Keratinocyte (primary cell): ENCODE data around the gene STEAP1B. TPM values are rescaled to one million over a fixed set of nuclear protein-coding genes. Genes with fewer than 3 reads are reported as not detected.

Experiments
- DNase-seq: peaks from one replicate; pipeline ENCODE4 v3.0.0-alpha.2; 2011; ENCODE audit warnings: low read depth, missing footprints, low spot score
- FAIRE-seq: peaks from 2 replicates; lab custom pipeline; 2011; peaks lifted over from hg19 to GRCh38; lab: Jason Lieb, UNC
- H2AFZ ChIP-seq: 2 replicates; pipeline ENCODE4 v1.6.0; 2012; ENCODE audit warnings: low read length, control low read depth, inconsistent platforms; ENCODE audit not compliant: control insufficient read depth
- H3K27ac ChIP-seq: 2 replicates; pipeline ENCODE4 v1.5.1; 2011; ENCODE audit warnings: low read length; ENCODE audit not compliant: control insufficient read depth, insufficient read depth
- H3K27me3 ChIP-seq: 3 replicates; pipeline ENCODE4 v1.6.0; 2011; ENCODE audit warnings: low read length; ENCODE audit not compliant: control insufficient read depth, insufficient read depth; ENCODE audit errors: extremely low read depth
- H3K36me3 ChIP-seq, 2 experiments: 2 replicates in 1 of 2; 3 replicates in 1 of 2; pipeline ENCODE4 v1.5.1; 2011; ENCODE audit warnings: low read length in 2 of 2, mild to moderate bottlenecking in 1 of 2; ENCODE audit not compliant: control insufficient read depth in 2 of 2, insufficient read depth in 2 of 2; ENCODE audit errors: extremely low read depth in 1 of 2
- H3K4me1 ChIP-seq: 3 replicates; pipeline ENCODE4 v1.5.1; 2011; ENCODE audit warnings: low read length; ENCODE audit not compliant: control insufficient read depth, insufficient read depth; ENCODE audit errors: extremely low read depth
- H3K4me2 ChIP-seq: 3 replicates; pipeline ENCODE4 v1.6.0; 2011; ENCODE audit warnings: low read depth, low read length; ENCODE audit not compliant: control insufficient read depth, insufficient read depth; ENCODE audit errors: extremely low read depth
- H3K4me3 ChIP-seq, 3 experiments: fragments of 200-600 bp in 1 of 3; sonication (generic) in 1 of 3; 2 replicates in 2 of 3; 3 replicates in 1 of 3; pipeline ENCODE4 v1.5.1; 2011 to 2016; ENCODE audit warnings: low read length in 3 of 3, mild to moderate bottlenecking in 3 of 3, control low read depth in 2 of 3, inconsistent platforms in 1 of 3, low read depth in 1 of 3, mixed read lengths in 1 of 3, mixed run types in 1 of 3, moderate library complexity in 1 of 3; ENCODE audit not compliant: control insufficient read depth in 2 of 3, insufficient read depth in 2 of 3; ENCODE audit errors: extremely low read depth in 1 of 3
- H3K79me2 ChIP-seq: 2 replicates; pipeline ENCODE4 v1.6.0; 2012; ENCODE audit warnings: low read length; ENCODE audit not compliant: control insufficient read depth, insufficient read depth
- H3K9ac ChIP-seq: 3 replicates; pipeline ENCODE4 v1.6.0; 2011; ENCODE audit warnings: low read length; ENCODE audit not compliant: control insufficient read depth, insufficient read depth; ENCODE audit errors: extremely low read depth
- H3K9me1 ChIP-seq: 3 replicates; pipeline ENCODE4 v1.6.0; 2011; ENCODE audit warnings: low read length; ENCODE audit not compliant: control insufficient read depth, insufficient read depth; ENCODE audit errors: extremely low read depth
- H3K9me3 ChIP-seq: 2 replicates; pipeline ENCODE4 v1.5.1; 2012; ENCODE audit warnings: low read depth, low read length; ENCODE audit not compliant: control insufficient read depth
- H4K20me1 ChIP-seq: 3 replicates; pipeline ENCODE4 v1.6.0; 2011; ENCODE audit warnings: low read length; ENCODE audit not compliant: control insufficient read depth, insufficient read depth; ENCODE audit errors: extremely low read depth
- CTCF ChIP-seq, 3 experiments: IDR thresholded peaks in 1 of 3; conservative IDR thresholded peaks in 1 of 3; optimal IDR thresholded peaks in 1 of 3; 2 replicates in 2 of 3; 3 replicates in 1 of 3; pipeline versions ENCODE3 to v1.5.1; 2011; ENCODE audit warnings: low read length in 3 of 3, mild to moderate bottlenecking in 3 of 3, moderate library complexity in 2 of 3, control low read depth in 1 of 3, inconsistent platforms in 1 of 3; ENCODE audit not compliant: insufficient read depth in 2 of 3; ENCODE audit errors: extremely low read depth in 1 of 3
- EZH2 ChIP-seq: IDR thresholded peaks from one replicate; pipeline ENCODE4 v1.6.1; 2012; ENCODE audit warnings: inconsistent platforms, mild to moderate bottlenecking, low read length, moderate library complexity
- dilution Hi-C: fragments of 300-500 bp; cut with MboI; formaldehyde crosslinking; loops from one replicate; pipeline ENCODE4 v1.7.0; 2020; ENCODE audit warnings: low sequenced_read_pairs; ENCODE audit not compliant: extremely low pct_ligation_motif_present
- polyA plus RNA-seq, 5 experiments: library from polyadenylated mRNA; depleted of rRNA in 3 of 5; stranded (reverse) in 3 of 5; stranded (forward) in 1 of 5; unstranded in 1 of 5; fragments of >200 nt; gene quantifications; 1 replicate in 1 of 5; 2 replicates in 3 of 5; 3 replicates in 1 of 5; pipeline versions ENCODE4 v1.2.1 to v1.2.3, GENCODE V29; 2011 to 2012; ENCODE audit warnings: missing spikeins in 2 of 5, low read depth in 1 of 5, low replicate concordance in 1 of 5

The STEAP1B gene
- polyA plus RNA-seq, 1 donor (not counting 4 experiments of a cell fraction or from before 2014, with no cell fraction given) = 18.9 TPM

DNA sequence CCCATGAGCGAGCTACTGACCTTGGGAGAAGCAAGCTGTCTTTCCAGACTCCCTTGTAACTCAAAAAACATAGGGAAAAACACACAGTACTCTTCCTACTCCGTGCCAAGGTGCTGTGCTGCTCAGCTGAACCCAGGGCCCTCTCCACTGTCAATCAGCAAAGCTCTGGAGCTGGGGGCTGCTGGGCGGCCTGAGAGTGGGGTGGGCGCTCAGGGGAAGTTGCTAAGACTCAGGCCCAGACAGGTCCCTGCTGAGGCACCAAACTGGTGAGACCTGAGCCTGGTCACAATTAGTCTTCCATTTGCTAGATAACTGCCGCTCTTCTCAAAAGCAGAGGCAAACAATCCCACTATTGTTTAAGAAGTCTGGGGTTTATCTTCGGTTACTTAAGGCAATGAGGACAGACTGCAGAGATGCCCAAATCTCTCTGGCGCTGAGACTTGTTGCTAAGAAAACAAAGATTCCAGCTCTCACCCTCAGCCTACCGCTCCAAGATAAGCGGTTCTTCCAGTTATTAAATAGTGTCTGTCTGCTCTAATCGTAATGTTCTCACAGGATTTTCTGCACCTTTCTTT is 22.0 kb downstream of the STEAP1B start:
- H4K20me1 ChIP-seq = no peaks in the 10 kb centered on the region
- peaks cover 4% of the 10 kb centered on the region for H3K9me1 ChIP-seq
- no peak overlapping the region for H3K4me2 ChIP-seq
- TF ChIP-seq EZH2 (no peak), CTCF (optimal IDR thresholded peaks at IDR 0.05 in 1 of 3, IDR thresholded peaks at IDR 0.05 in 1 of 3, conservative IDR thresholded peaks at IDR 0.05 in 1 of 3; ENCODE audit: extremely low read depth in 1 of 3, insufficient read depth in 2 of 3, low read length in 3 of 3) (no peak)
- no peaks in the 10 kb centered on the region for H3K4me1 ChIP-seq
- no peak for FAIRE-seq
- no peaks in the 10 kb centered on the region for H3K9me3 ChIP-seq
- DNase-seq = no peak
- dilution Hi-C loops = no loop called here
- no peak overlapping the region for H3K9ac ChIP-seq
- no peak overlapping the region for H2AFZ ChIP-seq
- no peak overlapping the region for H3K4me3 ChIP-seq
- H3K79me2 ChIP-seq = no peaks in the 10 kb centered on the region
- H3K27ac ChIP-seq = no peak overlapping the region
- H3K36me3 ChIP-seq = no peaks in the 10 kb centered on the region
- no peaks in the 10 kb centered on the region for H3K27me3 ChIP-seq

DNA sequence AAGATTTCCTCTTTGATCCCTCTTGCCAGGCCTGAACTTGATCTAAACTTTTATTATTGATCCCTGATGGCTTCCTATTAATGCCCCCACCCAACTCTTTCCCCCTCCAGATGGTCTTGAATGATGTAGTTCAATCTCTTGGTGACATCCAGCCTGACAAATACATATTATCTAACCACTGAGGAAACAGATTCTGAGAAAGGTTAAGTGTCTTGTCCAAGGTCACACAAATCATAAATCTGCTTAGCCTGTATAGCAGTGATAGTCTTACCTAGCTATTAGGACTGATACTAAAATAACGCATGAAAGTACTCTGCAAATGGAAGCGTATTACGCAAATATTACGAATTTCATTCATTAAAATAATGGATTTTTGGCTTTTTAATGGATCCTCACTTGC is 22.7 kb downstream of the STEAP1B start:
- H3K36me3 ChIP-seq = no peaks in the 10 kb centered on the region
- TF ChIP-seq EZH2 = no peak
- no peak for TF ChIP-seq CTCF (optimal IDR thresholded peaks at IDR 0.05 in 1 of 3, IDR thresholded peaks at IDR 0.05 in 1 of 3, conservative IDR thresholded peaks at IDR 0.05 in 1 of 3; ENCODE audit: extremely low read depth in 1 of 3, insufficient read depth in 2 of 3, low read length in 3 of 3)
- H3K9me3 ChIP-seq = no peaks in the 10 kb centered on the region
- no peak overlapping the region for H3K9ac ChIP-seq
- H3K79me2 ChIP-seq = no peaks in the 10 kb centered on the region
- no peaks in the 10 kb centered on the region for H3K27me3 ChIP-seq
- no peak overlapping the region for H2AFZ ChIP-seq
- H3K27ac ChIP-seq = no peak overlapping the region
- dilution Hi-C loops = no loop called here
- DNase-seq = no peak
- peaks cover 4% of the 10 kb centered on the region for H3K9me1 ChIP-seq
- no peaks in the 10 kb centered on the region for H4K20me1 ChIP-seq
- H3K4me2 ChIP-seq = no peak overlapping the region
- no peaks in the 10 kb centered on the region for H3K4me1 ChIP-seq
- H3K4me3 ChIP-seq = no peak overlapping the region
- no peak for FAIRE-seq
